Heart right ventricle (tissue), 16 donors: ENCODE data around the gene MORC4. TPM values are rescaled to one million over a fixed set of nuclear protein-coding genes. Genes with fewer than 3 reads are reported as not detected.
"Not testable (repeated sequence)": the region's sequence is repeated elsewhere in the genome, so short reads cannot be mapped to it uniquely, and the experiment has no call there.

Source experiments
- ATAC-seq, 8 donors: fragments of 200-7000 bp; cut with Tn5 transposase; one replicate each; pipeline ENCODE4 v1.9.1; 2020; ENCODE audit warnings: mild to moderate bottlenecking in 8 of 8, moderate library complexity in 8 of 8, moderate number of reproducible peaks in 1 of 8
- DNase-seq, 2 donors: peaks; one replicate each; pipeline ENCODE4 v3.0.0-alpha.2; 2020
- H3K27ac ChIP-seq, 10 donors: fragments of 200-600 bp; sonication (generic) in 2 of 10; one replicate each; pipeline versions ENCODE4 v1.5.0 to v1.8.0; 2020 to 2022; ENCODE audit warnings: mild to moderate bottlenecking in 3 of 10
- H3K27me3 ChIP-seq, 7 donors: fragments of 200-600 bp; one replicate each; pipeline ENCODE4 v1.8.0; 2021 to 2022; ENCODE audit warnings: mild to moderate bottlenecking in 2 of 7
- H3K36me3 ChIP-seq, 9 donors: fragments of 200-600 bp; sonication (generic) in 1 of 9; one replicate each; pipeline versions ENCODE4 v1.5.0 to v1.8.0; 2020 to 2022; ENCODE audit warnings: mild to moderate bottlenecking in 2 of 9
- H3K4me1 ChIP-seq, 9 donors: fragments of 200-600 bp; sonication (generic) in 1 of 9; one replicate each; pipeline versions ENCODE4 v1.5.0 to v1.8.0; 2020 to 2022; ENCODE audit warnings: mild to moderate bottlenecking in 4 of 9
- H3K4me3 ChIP-seq, 10 donors: fragments of 200-600 bp; sonication (generic) in 2 of 10; one replicate each; pipeline versions ENCODE4 v1.5.0 to v1.8.0; 2020 to 2022; ENCODE audit warnings: mild to moderate bottlenecking in 7 of 10, moderate library complexity in 2 of 10
- H3K9me3 ChIP-seq, 11 donors: fragments of 200-600 bp in 10 of 11; sonication (generic) in 2 of 11; one replicate each; pipeline versions ENCODE4 v1.5.0 to v1.8.0; 2013 to 2022; ENCODE audit warnings: mild to moderate bottlenecking in 2 of 11, control low read depth in 1 of 11, moderate library complexity in 1 of 11
- CTCF ChIP-seq, 9 donors: fragments of 200-600 bp; sonication (generic) in 2 of 9; IDR thresholded peaks; one replicate each; pipeline versions ENCODE4 v1.5.0 to v1.8.0; 2021 to 2022; ENCODE audit warnings: antibody characterized with exemption in 9 of 9, mild to moderate bottlenecking in 5 of 9, moderate library complexity in 1 of 9
- WGBS, 2 donors: extraction: QIAGEN DNeasy Blood & Tissue Kit; methylation state at CpG; one replicate each; pipeline ENCODE4 v1.1.7; 2013; ENCODE audit warnings: inconsistent platforms in 1 of 2; 5-methylcytosine and 5-hydroxymethylcytosine counted together
- intact Hi-C, 10 donors: fragments of 100-400 bp; cut with DNase I; formaldehyde crosslinking; loops; one replicate each; pipeline versions ENCODE4 v1.11.1 to v1.14.2; 2022
- polyA plus RNA-seq, 2 donors: library from polyadenylated mRNA; stranded (reverse); fragments of 200-250 nt; gene quantifications; one replicate each; pipeline ENCODE4 v1.2.3, GENCODE V29; 2013
- total RNA-seq, 10 donors: library from RNA; stranded (reverse); fragmentation: NEBNext Ultra II Directional in 3 of 10; extraction: Animal tissue kit (Norgen Biotek cat#: 25700) in 3 of 10; gene quantifications; one replicate each; pipeline versions ENCODE4 v1.2.1 to v1.2.4, GENCODE V29; 2021 to 2023
- donor health status: Arrhythmogenic right ventricular cardiomyopathy.
- donor health status: ischemic (EF 13 %, LVEDD 7.1; RV severe dilation, severe dysfunction).
- donor health status: healthy with polysubstance abuse.
- donor health status: DM: no; HTN: yes; CAD: no.
- donor health status: DM: no; HTN: no; CAD: no.
- donor health status: ischemic (EF 25% LVEDD 6.9; RV normal size, moderate dysfunction).
- donor health status: ischemic (EF 25% LVEDD 5.7; RV mildly dilated, moderate dysfunction).
- donor health status: healthy.
- donor health status: DM: yes; HTN: yes; CAD: no.
- donor health status: Ischemic cardiomyopathy.
- donor health status: ischemic (EF 35%, LVEDD 5.7; RV mildly dilated, moderate dysfunction).
- donor health status: nonischemic (EF 11% LVEDD 7.7; RV severe dilation, severe dysfunction).
- donor health status: DM: yes; HTN: yes; CAD: no.
- donor health status: PGD.
- donor health status: ischemic (EF 29% LVEDD 5.4; RV normal size, mild dysfunction).
- donor health status: nonischemic (EF 23%, LVEDD 6.1; RV moderate dilation, normal function).

The MORC4 gene
- total and polyA plus RNA-seq, 12 donors = 2.2 to 3.5 (median 2.7) TPM

GRCh38 chrX:106973433-106974149 is 26.4 kb downstream of the MORC4 start:
- Histone ChIP-seq H3K27ac (no peak overlapping the region), H3K27me3 (peaks cover 0 to 15% (median 0%) of the 10 kb centered on the region in 7 donors), H3K9me3 (no peaks in the 10 kb centered on the region), H3K36me3 (peaks cover 0 to 19% (median 0%) of the 10 kb centered on the region in 9 donors), H3K4me1 (no peaks in the 10 kb centered on the region), H3K4me3 (no peak overlapping the region)
- 69 to 75% methylated on average over 5 of the region's 5 CpGs for WGBS, 2 donors
- ATAC-seq (no peak), DNase-seq (no peak)
- TF ChIP-seq CTCF (IDR thresholded peaks at IDR 0.05) = no peak
- intact Hi-C loops = no loop called here

GRCh38 chrX:106972896-106973295 is 27.1 kb downstream of the MORC4 start:
- Histone ChIP-seq H3K27me3 (peaks cover 0 to 14% (median 0%) of the 10 kb centered on the region in 7 donors), H3K4me1 (no peaks in the 10 kb centered on the region), H3K27ac (no peak overlapping the region), H3K36me3 (peaks cover 0 to 17% (median 0%) of the 10 kb centered on the region in 9 donors), H3K9me3 (no peaks in the 10 kb centered on the region), H3K4me3 (no peak overlapping the region)
- intact Hi-C loops = no loop called here
- DNase-seq (no peak), ATAC-seq (no peak)
- TF ChIP-seq CTCF (IDR thresholded peaks at IDR 0.05) = no peak

- 74 to 81% methylated on average over 6 of the region's 6 CpGs for WGBS, 2 donors
- ATAC-seq, H3K4me3 ChIP-seq, intact Hi-C loops, H3K36me3 ChIP-seq, H3K27ac ChIP-seq, H3K4me1 ChIP-seq, DNase-seq, H3K9me3 ChIP-seq: not testable (repeated sequence)
- H3K27me3 ChIP-seq = peaks cover 0 to 32% (median 0%) of the 10 kb centered on the region in 7 donors
These were observed 33.5 kb downstream of the MORC4 start for GRCh38 chrX:106966547-106966946.

- Histone ChIP-seq H3K4me1 (no peaks in the 10 kb centered on the region), H3K36me3 (peaks cover 0 to 22% (median 0%) of the 10 kb centered on the region in 9 donors), H3K9me3 (no peaks in the 10 kb centered on the region), H3K27ac (no peak overlapping the region), H3K4me3 (no peak overlapping the region), H3K27me3 (peaks cover 0 to 47% (median 0%) of the 10 kb centered on the region in 7 donors)
- no peak for ATAC-seq
- TF ChIP-seq CTCF (IDR thresholded peaks at IDR 0.05) = no peak
- intact Hi-C loops = no loop called here
- DNase-seq = no peak
- 86 to 92% methylated on average over 1 of the region's 1 CpG for WGBS, 2 donors
These were observed 35.7 kb downstream of the MORC4 start for GRCh38 chrX:106964290-106964689.

- ATAC-seq = no peak
- Histone ChIP-seq H3K27me3 (peaks cover 0 to 54% (median 0%) of the 10 kb centered on the region in 7 donors), H3K4me3 (no peak overlapping the region), H3K9me3 (no peaks in the 10 kb centered on the region), H3K4me1 (no peaks in the 10 kb centered on the region), H3K27ac (no peak overlapping the region), H3K36me3 (peaks cover 0 to 33% (median 0%) of the 10 kb centered on the region in 9 donors)
- intact Hi-C loops = no loop called here
- TF ChIP-seq CTCF (IDR thresholded peaks at IDR 0.05) = no peak
- no peak for DNase-seq
These were observed 36.9 kb downstream of the MORC4 start for GRCh38 chrX:106963111-106963510.
